H1 (cell line): ENCODE measurements around the gene PCDHGA7. TPM values are rescaled to one million over a fixed set of nuclear protein-coding genes. Genes with fewer than 3 reads are reported as not detected.

ENCODE experiments used
- CTCF ChIA-PET: fragments of 300-600 bp; sonication (Branson Sonifier 250); formaldehyde crosslinking; loops from one replicate; lab custom pipeline; 2021; ENCODE audit not compliant: partially characterized antibody; lab: Charles Lee
- POLR2A ChIA-PET: fragments of 300-600 bp; sonication (Branson Sonifier 250); formaldehyde crosslinking; loops from one replicate; lab custom pipeline; 2021; ENCODE audit warnings: inconsistent platforms; ENCODE audit not compliant: partially characterized antibody; lab: Charles Lee
- DNase-seq, 2 experiments: peaks; one replicate each; pipeline versions ENCODE4 v3.0.0 to v3.0.0-alpha.2; 2010 to 2022; ENCODE audit warnings: low spot score in 2 of 2, low read depth in 1 of 2, mixed read lengths in 1 of 2
- FAIRE-seq: peaks from 2 replicates; lab custom pipeline; 2011; peaks lifted over from hg19 to GRCh38; lab: Jason Lieb, UNC
- H2AFZ ChIP-seq: 2 replicates; pipeline ENCODE4 v1.8.1; 2012; ENCODE audit warnings: low read length, inconsistent platforms
- H2AK5ac ChIP-seq: 2 replicates; pipeline ENCODE4 v1.6.1; 2013; ENCODE audit warnings: low read depth, low read length
- H2BK120ac ChIP-seq: replicated peaks from 2 replicates; pipeline ENCODE3; 2013; ENCODE audit warnings: low read depth, low read length, inconsistent platforms
- H2BK12ac ChIP-seq: 2 replicates; pipeline ENCODE4 v1.6.1; 2013; ENCODE audit warnings: low read depth, low read length
- H2BK15ac ChIP-seq: 2 replicates; pipeline ENCODE4 v1.6.1; 2013; ENCODE audit warnings: low read length
- H2BK20ac ChIP-seq: 2 replicates; pipeline ENCODE4 v1.6.1; 2013; ENCODE audit warnings: low read length
- H2BK5ac ChIP-seq: 2 replicates; pipeline ENCODE4 v1.6.1; 2013; ENCODE audit warnings: low read depth, low read length
- H3K14ac ChIP-seq: 2 replicates; pipeline ENCODE4 v1.6.1; 2013; ENCODE audit warnings: inconsistent platforms; ENCODE audit not compliant: insufficient read length
- H3K18ac ChIP-seq: 2 replicates; pipeline ENCODE4 v1.6.1; 2013; ENCODE audit warnings: low read length; ENCODE audit errors: extremely low read depth
- H3K23ac ChIP-seq: 2 replicates; pipeline ENCODE4 v1.6.1; 2013; ENCODE audit warnings: inconsistent platforms; ENCODE audit not compliant: insufficient read length
- H3K23me2 ChIP-seq: 2 replicates; pipeline ENCODE4 v1.6.1; 2013; ENCODE audit warnings: low read depth, low read length
- H3K27ac ChIP-seq: 2 replicates; pipeline ENCODE4 v1.6.1; 2011; ENCODE audit warnings: low read depth, low read length, inconsistent platforms
- H3K27me3 ChIP-seq, 4 experiments: replicated peaks in 1 of 4; 1 replicate in 1 of 4; 2 replicates in 3 of 4; pipeline versions ENCODE4 v1.6.1 to v1.8.1; 2011 to 2013; ENCODE audit warnings: low read length in 3 of 4, mild to moderate bottlenecking in 3 of 4, inconsistent platforms in 2 of 4, mixed read lengths in 2 of 4, moderate library complexity in 1 of 4; ENCODE audit not compliant: control insufficient read depth in 3 of 4, insufficient read depth in 3 of 4; ENCODE audit errors: extremely low read depth in 1 of 4
- H3K36me3 ChIP-seq, 4 experiments: 2 replicates each; pipeline versions ENCODE4 v1.6.1 to v1.8.1; 2011 to 2013; ENCODE audit warnings: mild to moderate bottlenecking in 4 of 4, low read length in 3 of 4, moderate library complexity in 2 of 4, control low read depth in 1 of 4, inconsistent platforms in 1 of 4; ENCODE audit not compliant: insufficient read depth in 4 of 4, control insufficient read depth in 2 of 4
- H3K4ac ChIP-seq: replicated peaks from 2 replicates; pipeline ENCODE3; 2013; ENCODE audit warnings: low read length, low read depth, mixed read lengths, inconsistent platforms; ENCODE audit not compliant: insufficient read length
- H3K4me1 ChIP-seq, 4 experiments: replicated peaks in 1 of 4; 1 replicate in 1 of 4; 2 replicates in 3 of 4; pipeline versions ENCODE4 v1.6.1 to v1.8.1; 2011 to 2013; ENCODE audit warnings: low read length in 3 of 4, inconsistent platforms in 2 of 4, mixed read lengths in 1 of 4; ENCODE audit not compliant: insufficient read depth in 4 of 4, control insufficient read depth in 3 of 4
- H3K4me2 ChIP-seq, 2 experiments: 2 replicates each; pipeline versions ENCODE4 v1.6.1 to v1.8.1; 2011 to 2013; ENCODE audit warnings: low read depth in 2 of 2, low read length in 2 of 2, control low read depth in 1 of 2, inconsistent platforms in 1 of 2, mild to moderate bottlenecking in 1 of 2; ENCODE audit not compliant: insufficient read depth in 1 of 2
- H3K4me3 ChIP-seq, 4 experiments: fragments of 200-600, 300-600 bp in 1 of 4; sonication (generic), shearing (Covaris generic), sonication (Bioruptor Twin) in 1 of 4; 2 replicates each; pipeline versions ENCODE4 v1.5.1 to v1.8.1; 2011 to 2016; ENCODE audit warnings: low read length in 4 of 4, low read depth in 3 of 4, control low read depth in 2 of 4, inconsistent platforms in 2 of 4, mild to moderate bottlenecking in 2 of 4, mixed read lengths in 1 of 4, moderate library complexity in 1 of 4; ENCODE audit not compliant: insufficient read depth in 2 of 4; ENCODE audit errors: extremely low read depth in 1 of 4
- H3K56ac ChIP-seq: replicated peaks from 2 replicates; pipeline ENCODE3; 2013; ENCODE audit warnings: low read depth, mild to moderate bottlenecking, mixed read lengths, low read length, inconsistent platforms; ENCODE audit not compliant: insufficient read length
- H3K79me1 ChIP-seq: 2 replicates; pipeline ENCODE4 v1.6.1; 2013; ENCODE audit warnings: low read depth, low read length, control low read depth
- H3K79me2 ChIP-seq, 2 experiments: 2 replicates each; pipeline versions ENCODE4 v1.6.1 to v1.8.1; 2012 to 2013; ENCODE audit warnings: low read length in 2 of 2, mild to moderate bottlenecking in 2 of 2, inconsistent platforms in 1 of 2; ENCODE audit not compliant: insufficient read depth in 2 of 2, control insufficient read depth in 1 of 2
- H3K9ac ChIP-seq, 4 experiments: replicated peaks in 1 of 4; 1 replicate in 1 of 4; 2 replicates in 3 of 4; pipeline versions ENCODE4 v1.6.1 to v1.8.1; 2011 to 2013; ENCODE audit warnings: low read depth in 3 of 4, low read length in 3 of 4, control low read depth in 2 of 4, mild to moderate bottlenecking in 2 of 4, moderate library complexity in 2 of 4, inconsistent platforms in 1 of 4; ENCODE audit errors: extremely low read depth in 1 of 4
- H3K9me3 ChIP-seq, 2 experiments: 2 replicates each; pipeline versions ENCODE4 v1.6.1 to v1.8.1; 2012 to 2013; ENCODE audit warnings: mild to moderate bottlenecking in 2 of 2, moderate library complexity in 2 of 2, control low read depth in 1 of 2, inconsistent platforms in 1 of 2, low read depth in 1 of 2, low read length in 1 of 2, mixed read lengths in 1 of 2; ENCODE audit not compliant: insufficient read depth in 2 of 2
- H4K20me1 ChIP-seq, 2 experiments: replicated peaks in 1 of 2; 2 replicates each; pipeline versions ENCODE3 to v1.8.1; 2011 to 2013; ENCODE audit warnings: inconsistent platforms in 2 of 2, low read length in 2 of 2, mild to moderate bottlenecking in 1 of 2; ENCODE audit not compliant: insufficient read depth in 2 of 2, control insufficient read depth in 1 of 2
- H4K5ac ChIP-seq: 2 replicates; pipeline ENCODE4 v1.6.1; 2013; ENCODE audit warnings: low read length, low read depth, mixed read lengths, inconsistent platforms; ENCODE audit not compliant: insufficient read length
- H4K8ac ChIP-seq: 2 replicates; pipeline ENCODE4 v1.8.0; 2013; ENCODE audit warnings: mild to moderate bottlenecking, moderate library complexity, low read length, inconsistent platforms; ENCODE audit not compliant: insufficient read depth; ENCODE audit errors: extremely low read depth
- H4K91ac ChIP-seq: replicated peaks from 2 replicates; pipeline ENCODE3; 2013; ENCODE audit warnings: low read length, mixed read lengths, inconsistent platforms; ENCODE audit not compliant: insufficient read length
- CTBP2 ChIP-seq: IDR thresholded peaks from 2 replicates; pipeline ENCODE4 v1.7.0; 2011; ENCODE audit warnings: borderline replicate concordance, mild to moderate bottlenecking, moderate library complexity, mixed read lengths, low read length; ENCODE audit not compliant: insufficient read depth, insufficient read length
- HDAC2 ChIP-seq, 2 experiments: fragments of 300-600 bp in 1 of 2; sonication (generic) in 1 of 2; IDR thresholded peaks; 2 replicates each; pipeline ENCODE4 v1.6.1; 2011 to 2012; ENCODE audit warnings: low read depth in 2 of 2, low read length in 2 of 2, mild to moderate bottlenecking in 2 of 2, moderate library complexity in 2 of 2, borderline replicate concordance in 1 of 2, inconsistent platforms in 1 of 2
- HDAC6 ChIP-seq: IDR thresholded peaks from one replicate; pipeline ENCODE4 v1.7.1; 2012; ENCODE audit warnings: low read depth, mild to moderate bottlenecking, inconsistent platforms, low read length, moderate library complexity
- KDM4A ChIP-seq: IDR thresholded peaks from one replicate; pipeline ENCODE4 v1.7.1; 2012; ENCODE audit warnings: low read depth, mild to moderate bottlenecking, moderate library complexity, low read length, inconsistent platforms; ENCODE audit not compliant: severe bottlenecking
- KDM5A ChIP-seq: fragments of 200-600 bp; IDR thresholded peaks from 2 replicates; pipeline ENCODE4 v1.7.1; 2012; ENCODE audit warnings: mild to moderate bottlenecking, low read length, inconsistent platforms, mixed read lengths
- RNF2 ChIP-seq: fragments of 200-900, 300-1000 bp; sonication (generic); IDR thresholded peaks from 2 replicates; pipeline ENCODE4 v1.7.1; 2016; ENCODE audit warnings: borderline replicate concordance, low read depth, mild to moderate bottlenecking, antibody characterized with exemption, low read length; ENCODE audit not compliant: poor library complexity, severe bottlenecking; ENCODE audit errors: missing control alignments
- SP1 ChIP-seq: IDR thresholded peaks from 2 replicates; pipeline ENCODE4 v1.6.1; 2011; ENCODE audit warnings: low read depth, low read length
- SUZ12 ChIP-seq: fragments of 200-600 bp; sonication (generic); IDR thresholded peaks from 2 replicates; pipeline ENCODE4 v1.6.1; 2012; ENCODE audit warnings: mild to moderate bottlenecking, inconsistent platforms, low read length, moderate library complexity, mixed read lengths
- WGBS, 2 experiments: shearing (Covaris generic) in 1 of 2; methylation state at CpG; one replicate each; pipeline versions ENCODE4 v1.1.6 to v1.1.7; 2013 to 2015; ENCODE audit warnings: low lambda C conversion rate in 2 of 2, mixed read lengths in 2 of 2, inconsistent platforms in 1 of 2, low coverage in 1 of 2, missing lambda C conversion rate in 1 of 2; ENCODE audit not compliant: insufficient replicate concordance in 2 of 2, insufficient coverage in 1 of 2, insufficient read length in 1 of 2; ENCODE audit errors: extremely low coverage in 1 of 2, missing lambda C conversion rate in 1 of 2; 5-methylcytosine and 5-hydroxymethylcytosine counted together
- polyA plus RNA-seq, 7 experiments: library from polyadenylated mRNA; depleted of rRNA in 3 of 7; stranded (reverse) in 5 of 7; unstranded in 2 of 7; fragments of >200 nt in 5 of 7; fragments of 200-250 nt in 2 of 7; gene quantifications; 1 replicate in 5 of 7; 2 replicates in 1 of 7; 4 replicates in 1 of 7; pipeline versions ENCODE4 v1.2.1 to v1.2.3, GENCODE V29; 2011 to 2013; ENCODE audit warnings: missing spikeins in 2 of 7, mixed read lengths in 2 of 7
- total RNA-seq: library from RNA; stranded (reverse); fragmentation: NEBNext Ultra II Directional; extraction: Animal tissue kit (Norgen Biotek cat#: 25700); gene quantifications from 2 replicates; pipeline ENCODE4 v1.2.1, GENCODE V29; 2021
- TF ChIP-seq, protein P1 (sequence below): IDR thresholded peaks from 2 replicates; pipeline ENCODE4 v1.6.1; 2012; ENCODE audit warnings: low read length, inconsistent platforms

Gene PCDHGA7
- total and polyA plus RNA-seq, 2 of the 8 experiments (the other 6 are each of a cell fraction or from before 2014, with no cell fraction given), result 0.39 to 1.1 TPM

GRCh38 chr5:141384471-141385267 lies 2.1 kb downstream of the PCDHGA7 start:
- DNase-seq, result no peak
- WGBS, 2 experiments, result 91% methylated on average over 43 of the region's 43 CpGs; no CpG with 5 or more reads in 1 of the 2 experiments
- Histone ChIP-seq H3K4ac (no peak overlapping the region), H2AK5ac (no peak overlapping the region), H2BK15ac (no peak overlapping the region), H2BK20ac (no peak overlapping the region), H4K5ac (no peak overlapping the region), H2AFZ (no peak overlapping the region), H3K9ac (no peak overlapping the region), H3K23ac (no peak overlapping the region), H3K36me3 (peaks cover 0 to 14% (median 0%) of the 10 kb centered on the region in 4 experiments; a peak in 2 of 8 replicates), H3K14ac (no peak overlapping the region), H3K9me3 (peaks cover 37 to 41% of the 10 kb centered on the region in 2 experiments), H3K79me2 (no peaks in the 10 kb centered on the region), H3K23me2 (no peaks in the 10 kb centered on the region; the same call in 1 of the 2 replicates), H3K4me2 (no peak overlapping the region), H2BK12ac (no peak overlapping the region), H4K91ac (no peak overlapping the region), H4K8ac (no peak overlapping the region), H3K56ac (no peak overlapping the region), H3K4me3 (no peak overlapping the region), H3K79me1 (no peaks in the 10 kb centered on the region), H3K18ac (no peak overlapping the region), H4K20me1 (no peaks in the 10 kb centered on the region), H3K4me1 (no peaks in the 10 kb centered on the region), H2BK120ac (no peak overlapping the region), H3K27ac (no peak overlapping the region), H3K27me3 (no peaks in the 10 kb centered on the region; a peak in 1 of 7 replicates), H2BK5ac (no peak overlapping the region)
- POLR2A ChIA-PET, result no interaction called here
- CTCF ChIA-PET, result no interaction called here
- FAIRE-seq, result no peak
- TF ChIP-seq SUZ12 (no peak), RNF2 (no peak), HDAC2 (IDR thresholded peaks at IDR 0.05; ENCODE audit: borderline replicate concordance in 1 of 2, low read depth in 2 of 2, low read length in 2 of 2) (no peak), SP1 (no peak), KDM4A (no peak), HDAC6 (no peak), CTBP2 (no peak), KDM5A (no peak)
- TF ChIP-seq, protein P1, sequence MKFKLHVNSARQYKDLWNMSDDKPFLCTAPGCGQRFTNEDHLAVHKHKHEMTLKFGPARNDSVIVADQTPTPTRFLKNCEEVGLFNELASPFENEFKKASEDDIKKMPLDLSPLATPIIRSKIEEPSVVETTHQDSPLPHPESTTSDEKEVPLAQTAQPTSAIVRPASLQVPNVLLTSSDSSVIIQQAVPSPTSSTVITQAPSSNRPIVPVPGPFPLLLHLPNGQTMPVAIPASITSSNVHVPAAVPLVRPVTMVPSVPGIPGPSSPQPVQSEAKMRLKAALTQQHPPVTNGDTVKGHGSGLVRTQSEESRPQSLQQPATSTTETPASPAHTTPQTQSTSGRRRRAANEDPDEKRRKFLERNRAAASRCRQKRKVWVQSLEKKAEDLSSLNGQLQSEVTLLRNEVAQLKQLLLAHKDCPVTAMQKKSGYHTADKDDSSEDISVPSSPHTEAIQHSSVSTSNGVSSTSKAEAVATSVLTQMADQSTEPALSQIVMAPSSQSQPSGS, result no peak
